Astrocyte of the spinal cord (primary cell): ENCODE measurements around the gene SLC49A3.

Source experiments
- DNase-seq: peaks from one replicate; pipeline ENCODE4 v3.0.0; 2011; ENCODE audit warnings: low read depth, low spot score
- H3K4me3 ChIP-seq: 2 replicates; pipeline ENCODE4 v1.5.1; 2011; ENCODE audit warnings: low read depth, mild to moderate bottlenecking, low read length, moderate library complexity
- in situ Hi-C: cut with HindIII; loops from 2 replicates; pipeline ENCODE4 v1.10.0; 2017; ENCODE audit warnings: low sequenced_read_pairs
- TF ChIP-seq, protein P1 (sequence below): IDR thresholded peaks from 2 replicates; pipeline ENCODE4 v1.5.1; 2012; ENCODE audit warnings: low read depth, mild to moderate bottlenecking, low read length, inconsistent platforms

SLC49A3 gene

DNA sequence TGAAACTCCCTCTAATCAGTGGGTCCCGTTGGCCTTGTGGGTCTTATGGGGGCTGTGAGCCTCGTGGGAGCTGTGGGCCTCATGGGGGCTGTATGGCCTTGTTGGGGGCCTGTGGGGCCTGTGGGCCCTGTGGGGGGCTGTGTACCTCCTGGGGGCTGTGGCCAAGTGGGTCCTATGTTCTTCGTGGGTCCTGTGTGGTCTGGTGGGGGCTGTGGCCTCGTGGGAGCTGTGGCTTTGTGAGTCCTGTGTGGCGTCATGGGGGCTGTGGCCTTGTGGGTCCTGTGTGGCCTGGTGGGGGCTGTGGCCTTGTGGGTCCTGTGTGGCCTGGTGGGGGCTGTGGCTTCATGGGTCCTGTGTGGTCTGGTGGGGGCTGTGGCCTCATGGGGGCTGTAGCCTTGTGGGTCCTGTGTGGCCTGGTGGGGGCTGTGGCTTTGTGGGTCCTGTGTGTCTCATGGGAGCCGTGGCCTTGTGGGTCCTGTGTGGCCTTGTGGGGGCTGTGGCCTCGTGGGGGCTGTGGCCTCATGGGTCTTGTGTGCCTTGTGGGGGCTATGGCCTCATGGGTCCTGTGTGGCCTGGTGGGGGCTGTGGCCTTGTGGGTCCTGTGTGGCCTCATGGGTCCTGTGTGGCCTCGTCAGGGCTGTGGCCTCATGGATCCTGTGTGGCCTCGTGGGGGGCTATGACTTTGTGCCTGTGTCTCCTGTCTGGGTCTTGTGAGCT lies 24.1 kb upstream of the SLC49A3 start:
- no peak for DNase-seq
- H3K4me3 ChIP-seq: no peak overlapping the region
- in situ Hi-C loops: no loop called here
- TF ChIP-seq, protein P1, sequence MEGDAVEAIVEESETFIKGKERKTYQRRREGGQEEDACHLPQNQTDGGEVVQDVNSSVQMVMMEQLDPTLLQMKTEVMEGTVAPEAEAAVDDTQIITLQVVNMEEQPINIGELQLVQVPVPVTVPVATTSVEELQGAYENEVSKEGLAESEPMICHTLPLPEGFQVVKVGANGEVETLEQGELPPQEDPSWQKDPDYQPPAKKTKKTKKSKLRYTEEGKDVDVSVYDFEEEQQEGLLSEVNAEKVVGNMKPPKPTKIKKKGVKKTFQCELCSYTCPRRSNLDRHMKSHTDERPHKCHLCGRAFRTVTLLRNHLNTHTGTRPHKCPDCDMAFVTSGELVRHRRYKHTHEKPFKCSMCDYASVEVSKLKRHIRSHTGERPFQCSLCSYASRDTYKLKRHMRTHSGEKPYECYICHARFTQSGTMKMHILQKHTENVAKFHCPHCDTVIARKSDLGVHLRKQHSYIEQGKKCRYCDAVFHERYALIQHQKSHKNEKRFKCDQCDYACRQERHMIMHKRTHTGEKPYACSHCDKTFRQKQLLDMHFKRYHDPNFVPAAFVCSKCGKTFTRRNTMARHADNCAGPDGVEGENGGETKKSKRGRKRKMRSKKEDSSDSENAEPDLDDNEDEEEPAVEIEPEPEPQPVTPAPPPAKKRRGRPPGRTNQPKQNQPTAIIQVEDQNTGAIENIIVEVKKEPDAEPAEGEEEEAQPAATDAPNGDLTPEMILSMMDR: no peak

DNA sequence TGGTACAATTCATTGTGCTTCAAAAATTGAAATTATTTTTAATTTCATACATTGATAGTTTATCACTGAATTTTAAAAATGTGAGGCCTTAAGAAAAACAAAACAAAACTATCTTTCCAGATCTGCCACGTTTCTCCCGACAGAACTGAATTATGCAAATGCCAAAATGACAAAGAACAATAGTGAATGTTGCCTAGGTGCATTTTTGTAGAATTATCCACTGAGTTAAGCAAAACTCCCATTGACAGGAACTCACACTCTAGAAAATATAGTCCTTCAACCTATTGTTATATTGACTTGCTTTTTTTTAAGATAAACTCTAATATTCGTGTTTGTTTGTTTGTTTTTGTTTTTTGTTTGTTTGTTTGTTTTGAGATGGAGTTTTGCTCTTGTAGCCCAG lies 23.1 kb upstream of the SLC49A3 start:
- in situ Hi-C loops: no loop called here
- DNase-seq: no peak

DNA sequence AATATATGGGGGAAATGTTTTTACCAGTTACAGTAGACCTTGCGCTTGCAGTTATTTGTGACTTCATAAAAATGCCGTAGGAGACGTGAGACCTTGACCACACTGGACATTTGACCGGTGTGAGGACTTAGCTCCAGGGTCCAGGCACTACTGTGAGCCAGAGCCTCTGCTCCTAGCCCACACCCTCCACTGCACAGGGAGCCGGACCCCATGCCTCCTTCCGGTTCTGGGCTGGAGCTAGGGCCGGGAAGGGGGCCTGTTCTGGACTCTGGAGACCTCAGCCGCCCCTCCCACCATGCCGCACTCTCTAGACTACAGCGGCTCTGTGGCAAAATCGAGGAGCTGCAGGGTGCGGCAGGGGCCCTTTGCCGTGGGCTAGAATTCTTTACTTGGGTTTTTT lies 22.0 kb upstream of the SLC49A3 start:
- no peak overlapping the region for H3K4me3 ChIP-seq
- DNase-seq: no peak
- in situ Hi-C loops: no loop called here
- TF ChIP-seq, protein P1: no peak

More for the DNA sequence above, 23.1 kb upstream of the SLC49A3 start:
- H3K4me3 ChIP-seq: no peak overlapping the region
- TF ChIP-seq, protein P1: no peak

DNA sequence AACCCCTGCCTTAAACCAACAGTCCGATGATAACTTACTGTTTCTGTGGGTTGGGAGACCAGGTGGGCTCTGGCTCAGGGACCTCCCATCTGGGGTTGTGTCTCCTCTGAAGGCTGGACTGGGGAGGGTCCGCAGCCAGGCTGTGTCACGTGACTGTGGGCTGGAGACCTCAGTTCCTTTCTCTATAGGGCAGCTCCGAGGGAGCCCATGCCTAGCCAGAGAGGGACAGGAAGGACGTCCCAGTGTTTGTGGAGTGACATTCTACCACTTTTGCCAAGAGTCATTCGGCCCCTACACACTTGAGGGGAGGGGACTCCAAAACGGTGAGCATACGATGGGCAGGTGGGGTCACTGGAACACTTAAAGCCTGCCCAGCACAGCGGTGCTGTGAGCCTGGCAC lies 21.2 kb upstream of the SLC49A3 start:
- TF ChIP-seq, protein P1: no peak
- no peak for DNase-seq
- H3K4me3 ChIP-seq: no peak overlapping the region
- in situ Hi-C loops: no loop called here

DNA sequence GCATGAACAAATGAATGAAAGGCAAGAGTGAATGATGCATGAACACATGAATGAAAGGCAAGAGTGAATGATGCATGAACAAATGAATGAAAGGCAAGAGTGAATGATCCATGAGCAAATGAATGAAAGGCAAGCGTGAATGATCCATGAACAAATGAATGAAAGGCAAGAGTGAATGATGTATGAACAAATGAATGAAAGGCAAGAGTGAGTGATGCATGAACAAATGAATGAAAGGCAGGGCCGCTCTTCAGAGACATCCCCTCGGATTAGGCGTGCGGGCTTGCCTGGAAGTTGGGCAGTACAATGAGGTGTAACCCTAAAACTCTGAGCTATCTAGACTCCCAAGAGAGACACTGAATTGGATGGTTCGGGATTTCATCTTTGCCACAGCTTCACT lies 20.4 kb upstream of the SLC49A3 start:
- no peak overlapping the region for H3K4me3 ChIP-seq
- TF ChIP-seq, protein P1: no peak
- DNase-seq: no peak
- in situ Hi-C loops: no loop called here

DNA sequence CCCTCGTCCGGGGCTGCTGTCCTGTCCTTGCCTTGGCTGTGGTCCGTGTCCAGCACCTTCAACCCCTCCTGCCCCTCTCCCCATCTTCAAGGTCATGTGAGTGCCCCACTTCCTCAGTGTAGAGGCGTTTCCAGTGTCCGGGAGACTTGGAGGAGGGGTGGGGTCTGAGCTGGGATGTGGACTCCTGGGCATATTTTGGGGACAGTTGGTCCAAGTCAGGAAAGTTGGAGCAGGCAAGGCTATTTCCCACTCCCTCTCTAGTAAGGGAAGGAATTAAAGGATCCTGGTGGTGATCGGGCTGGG lies 19.6 kb upstream of the SLC49A3 start:
- in situ Hi-C loops: no loop called here
- no peak for DNase-seq
- no peak overlapping the region for H3K4me3 ChIP-seq
- TF ChIP-seq, protein P1: no peak
